Ovary (tissue), 9 donors: ENCODE results near the gene ABCG1. TPM values are rescaled to one million over a fixed set of nuclear protein-coding genes. Genes with fewer than 3 reads are reported as not detected.

Experiments
- DNase-seq, 5 donors: peaks; one replicate each; pipeline ENCODE4 v3.0.0-alpha.2; 2019 to 2020
- H3K27ac ChIP-seq, 2 donors: fragments of 200-600 bp; one replicate each; pipeline versions ENCODE4 v1.5.1 to v1.8.0; 2019 to 2022
- H3K27me3 ChIP-seq: fragments of 200-600 bp; one replicate; pipeline ENCODE4 v1.8.0; 2022
- H3K36me3 ChIP-seq: fragments of 200-600 bp; sonication (generic); one replicate; pipeline ENCODE4 v1.5.1; 2019
- H3K4me1 ChIP-seq: one replicate; pipeline ENCODE4 v1.8.1; 2013; ENCODE audit warnings: mild to moderate bottlenecking, moderate library complexity; ENCODE audit not compliant: insufficient read depth
- H3K4me3 ChIP-seq: fragments of 200-600 bp; sonication (generic); one replicate; pipeline ENCODE4 v1.5.1; 2017
- H3K9me3 ChIP-seq, 2 donors: fragments of 200-600 bp in 1 of 2; sonication (generic) in 1 of 2; one replicate each; pipeline versions ENCODE4 v1.5.1 to v1.8.1; 2013 to 2019; ENCODE audit warnings: mild to moderate bottlenecking in 1 of 2, moderate library complexity in 1 of 2
- EP300 ChIP-seq: sonication (generic); formaldehyde crosslinking; IDR thresholded peaks from one replicate; pipeline ENCODE4 v1.6.1; 2017; ENCODE audit warnings: antibody characterized with exemption
- POLR2A ChIP-seq: fragments of 450-650 bp; IDR thresholded peaks from one replicate; pipeline ENCODE4 v1.6.1; 2017; ENCODE audit warnings: antibody characterized with exemption, mild to moderate bottlenecking, moderate library complexity
- WGBS, 3 donors: extraction: QIAGEN DNeasy Blood & Tissue Kit in 1 of 3; methylation state at CpG; one replicate each; pipeline versions ENCODE4 v1.1.5 to v1.1.7; 2013 to 2017; 5-methylcytosine and 5-hydroxymethylcytosine counted together
- intact Hi-C, 4 donors: fragments of 100-400 bp; cut with DNase I; formaldehyde crosslinking; loops; one replicate each; pipeline versions ENCODE4 v1.11.0 to v1.15.1; 2022 to 2023
- polyA plus RNA-seq, 2 donors: library from polyadenylated mRNA; stranded (reverse); fragments of 200-250 nt in 1 of 2; fragments of 350-450 nt in 1 of 2; fragmentation: Illumina TruSeq in 1 of 2; extraction: RNeasy Lipid Tissue Mini Kit (QIAGEN cat#74804) in 1 of 2; gene quantifications; one replicate each; pipeline ENCODE4 v1.2.3, GENCODE V29; 2013 to 2014
- total RNA-seq, 7 donors: library from RNA; depleted of rRNA in 2 of 7; stranded (reverse); fragments of >200 nt in 2 of 7; fragmentation: NEBNext Ultra II Directional in 3 of 7; extraction: Animal tissue kit (Norgen Biotek cat#: 25700) in 3 of 7; gene quantifications; one replicate each; pipeline versions ENCODE4 v1.1.0 to v1.2.4, GENCODE V29; 2016 to 2023
- TF ChIP-seq, protein P1 (sequence below), 3 donors: fragments of 450-650 bp in 2 of 3; fragments of 200-600 bp in 1 of 3; IDR thresholded peaks; one replicate each; pipeline versions ENCODE4 v1.5.1 to v1.8.0; 2016 to 2022; ENCODE audit warnings: antibody characterized with exemption in 3 of 3, mild to moderate bottlenecking in 1 of 3
- donor health status: DM: no; HTN: no; CAD: no; lungs with moderate emphysema.
- donor health status: DM: no; HTN: no; CAD: no.
- donor health status: Bipolar disorder and iron deficiency.
- donor health status: DM: yes; HTN: yes; CAD: no.
- donor health status: DM: no; HTN: no; CAD: no.
- donor health status: DM: yes; HTN: yes; CAD: no.

The ABCG1 gene
- total and polyA plus RNA-seq, 9 donors = 4.3 to 14.9 (median 5.8) TPM

DNA sequence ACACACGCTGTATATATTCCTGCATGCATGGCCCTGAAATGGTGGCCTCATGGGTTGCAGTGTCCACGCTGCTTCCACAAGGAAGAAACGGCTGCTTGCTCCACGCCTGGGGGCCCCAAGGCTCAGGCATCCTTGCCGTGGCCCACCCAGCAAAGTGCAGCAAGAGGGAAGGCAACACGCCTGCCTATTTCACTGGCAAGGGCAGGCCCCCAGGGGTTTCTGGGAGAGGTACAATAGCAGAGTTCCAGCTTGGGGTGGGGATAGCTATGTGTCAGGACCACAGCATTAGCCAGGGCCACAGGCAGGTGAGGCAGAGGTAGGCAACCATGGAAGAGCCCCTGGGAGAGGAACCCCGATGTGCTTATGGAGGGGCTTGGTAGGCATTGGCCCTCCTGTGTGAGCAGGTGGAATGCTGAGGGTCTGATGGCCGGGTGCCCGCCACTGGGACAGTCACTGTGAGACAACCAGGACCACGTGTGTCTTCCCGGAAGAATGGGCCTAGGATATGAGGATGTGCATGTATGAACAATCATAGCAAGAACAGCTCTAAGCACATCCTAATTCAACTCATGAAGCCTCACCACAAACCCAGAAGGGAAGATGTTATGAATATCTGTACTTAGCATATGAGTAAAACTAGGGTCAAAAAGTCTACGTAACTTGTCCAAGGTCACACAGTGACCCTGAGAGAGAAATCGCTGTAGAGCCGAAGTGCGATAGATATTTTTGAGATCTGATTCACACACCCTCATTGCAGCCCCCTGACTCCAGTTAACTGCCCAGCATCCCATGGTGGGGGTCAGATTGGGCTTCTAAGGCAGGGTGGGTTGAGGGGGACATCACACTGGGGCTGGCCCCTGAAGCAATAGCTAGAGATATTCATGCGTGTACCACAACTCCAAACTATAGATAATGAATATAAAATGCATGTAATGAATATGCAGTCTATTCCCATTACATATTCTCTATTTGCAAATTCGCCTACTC, 120.1 kb downstream of the ABCG1 start:
- intact Hi-C loops = no loop called here
- no peak for DNase-seq
- no peak overlapping the region for H3K27ac ChIP-seq

DNA sequence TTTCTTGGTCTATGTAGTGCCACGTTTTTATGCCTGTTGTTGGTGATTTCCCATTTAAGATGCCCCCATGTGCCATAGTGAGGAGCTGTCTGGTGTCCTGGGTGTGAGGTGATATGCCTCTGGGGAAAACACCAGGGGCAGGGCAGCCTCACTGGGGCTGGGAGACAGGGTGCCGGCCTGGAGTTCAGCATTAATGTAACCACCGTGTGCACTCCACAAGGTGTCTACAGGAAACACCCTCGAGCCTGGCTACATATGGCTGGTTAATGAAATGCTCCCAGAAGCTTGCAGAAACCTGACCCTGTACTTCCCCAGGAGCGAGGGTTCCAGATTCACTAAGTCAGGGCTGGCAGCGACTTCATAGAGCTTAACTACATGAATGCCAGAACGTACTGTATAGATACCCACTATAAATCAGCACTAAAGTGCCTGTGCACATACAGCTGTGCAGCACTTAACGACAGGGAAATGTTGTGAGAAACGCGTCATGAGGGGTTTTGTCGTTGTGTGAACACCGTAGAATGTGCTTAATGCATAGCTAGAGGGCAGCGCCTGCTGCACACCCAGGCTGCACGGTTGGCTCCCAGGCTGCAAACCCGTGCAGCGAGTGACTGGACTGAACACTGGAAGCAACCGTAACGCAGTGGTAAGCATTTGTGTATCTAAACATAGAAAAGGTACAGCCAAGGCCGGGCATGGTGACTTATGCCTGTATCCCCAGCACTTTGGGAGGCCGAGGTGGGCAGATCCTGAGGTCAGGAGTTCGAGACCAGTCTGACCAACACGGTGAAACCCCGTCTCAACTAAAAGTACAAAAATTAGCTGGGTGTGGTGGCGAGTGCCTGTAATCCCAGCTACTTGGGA, 121.5 kb downstream of the ABCG1 start:
- TF ChIP-seq, protein P1, sequence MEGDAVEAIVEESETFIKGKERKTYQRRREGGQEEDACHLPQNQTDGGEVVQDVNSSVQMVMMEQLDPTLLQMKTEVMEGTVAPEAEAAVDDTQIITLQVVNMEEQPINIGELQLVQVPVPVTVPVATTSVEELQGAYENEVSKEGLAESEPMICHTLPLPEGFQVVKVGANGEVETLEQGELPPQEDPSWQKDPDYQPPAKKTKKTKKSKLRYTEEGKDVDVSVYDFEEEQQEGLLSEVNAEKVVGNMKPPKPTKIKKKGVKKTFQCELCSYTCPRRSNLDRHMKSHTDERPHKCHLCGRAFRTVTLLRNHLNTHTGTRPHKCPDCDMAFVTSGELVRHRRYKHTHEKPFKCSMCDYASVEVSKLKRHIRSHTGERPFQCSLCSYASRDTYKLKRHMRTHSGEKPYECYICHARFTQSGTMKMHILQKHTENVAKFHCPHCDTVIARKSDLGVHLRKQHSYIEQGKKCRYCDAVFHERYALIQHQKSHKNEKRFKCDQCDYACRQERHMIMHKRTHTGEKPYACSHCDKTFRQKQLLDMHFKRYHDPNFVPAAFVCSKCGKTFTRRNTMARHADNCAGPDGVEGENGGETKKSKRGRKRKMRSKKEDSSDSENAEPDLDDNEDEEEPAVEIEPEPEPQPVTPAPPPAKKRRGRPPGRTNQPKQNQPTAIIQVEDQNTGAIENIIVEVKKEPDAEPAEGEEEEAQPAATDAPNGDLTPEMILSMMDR (IDR thresholded peaks at IDR 0.05) = no peak
- TF ChIP-seq EP300 (no peak), POLR2A (no peak)
- no peak overlapping the region for H3K4me3 ChIP-seq
- H3K4me1 ChIP-seq = no peaks in the 10 kb centered on the region
- H3K36me3 ChIP-seq = no peaks in the 10 kb centered on the region
- H3K27me3 ChIP-seq = no peaks in the 10 kb centered on the region
- 74% methylated on average over 24 of the region's 24 CpGs for WGBS, 3 donors
- H3K9me3 ChIP-seq = no peaks in the 10 kb centered on the region
- no peak overlapping the region for H3K27ac ChIP-seq
- DNase-seq = no peak
- intact Hi-C loops = no loop called here

More for the DNA sequence above, 120.1 kb downstream of the ABCG1 start:
- Histone ChIP-seq H3K4me1 (no peaks in the 10 kb centered on the region), H3K36me3 (no peaks in the 10 kb centered on the region), H3K4me3 (no peak overlapping the region), H3K9me3 (no peaks in the 10 kb centered on the region), H3K27me3 (no peaks in the 10 kb centered on the region)
- 85 to 90% (median 90%) methylated on average over 16 to 17 of the region's 17 CpGs for WGBS, 3 donors
- TF ChIP-seq POLR2A (no peak), EP300 (no peak)
- TF ChIP-seq, protein P1 (IDR thresholded peaks at IDR 0.05) = no peak

DNA sequence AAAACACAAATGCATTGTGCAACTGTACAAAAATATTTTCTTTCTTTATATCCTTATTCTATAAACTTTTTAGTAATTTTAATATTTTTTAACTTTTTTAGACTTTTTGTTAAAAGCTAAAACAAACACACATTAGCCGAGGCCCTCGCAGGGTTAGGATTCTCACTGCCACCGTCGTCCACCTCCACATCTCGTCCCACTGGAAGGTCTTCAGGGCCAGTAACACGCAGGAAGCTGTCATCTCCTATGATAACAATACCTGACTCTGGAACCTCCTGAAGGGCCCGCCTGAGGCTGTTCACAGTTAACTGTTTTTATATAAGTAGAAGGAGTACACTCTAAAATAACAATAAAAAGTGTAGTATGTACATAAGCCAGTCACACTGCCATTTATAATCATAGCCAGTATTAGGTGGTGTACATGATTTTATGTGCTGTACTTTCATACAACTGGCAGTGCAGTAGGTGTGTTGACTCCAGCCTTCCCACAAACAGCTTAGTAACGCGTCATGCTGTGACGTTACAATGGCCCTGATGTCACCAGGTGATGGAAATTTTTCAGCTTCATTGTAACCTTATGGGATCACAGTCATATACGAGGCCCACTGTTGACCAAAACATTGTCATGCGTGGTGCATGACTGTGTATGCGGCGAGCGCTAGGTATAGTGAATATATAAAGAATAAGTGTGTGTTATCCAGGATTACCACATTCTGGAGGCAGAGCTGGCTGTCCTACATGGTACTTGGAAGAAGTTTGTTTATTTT, 123.0 kb downstream of the ABCG1 start:
- 90 to 92% (median 91%) methylated on average over 15 of the region's 15 CpGs for WGBS, 3 donors
- intact Hi-C loops = no loop called here

More for the DNA sequence above, 123.0 kb downstream of the ABCG1 start:
- no peak for TF ChIP-seq EP300
- TF ChIP-seq, protein P1 (IDR thresholded peaks at IDR 0.05) = no peak
- no peak for TF ChIP-seq POLR2A
- H3K4me1 ChIP-seq = no peaks in the 10 kb centered on the region
- H3K36me3 ChIP-seq = no peaks in the 10 kb centered on the region
- H3K9me3 ChIP-seq = no peaks in the 10 kb centered on the region
- no peak for DNase-seq
- no peak overlapping the region for H3K4me3 ChIP-seq
- H3K27me3 ChIP-seq = no peaks in the 10 kb centered on the region
- H3K27ac ChIP-seq = no peak overlapping the region
